Measurements from ENCODE around the gene VPS13D. TPM values are rescaled to one million over a fixed set of nuclear protein-coding genes. Genes with fewer than 3 reads are reported as not detected.
A peak's percentile ranks its signal among the peaks of the same experiment; 100 is the strongest.

The VPS13D gene
- total RNA-seq, 6 experiments from 2014 or later, result 18.8 to 29.5 (median 21.5) TPM

GRCh38 chr1:12486401-12487005 lies 256.7 kb downstream of the VPS13D start:
- Mint-ChIP-seq H3K4me1 (ENCODE audit: low read depth) (peaks cover 39% of the 10 kb centered on the region), H3K27me3 (ENCODE audit: insufficient read depth) (no peaks in the 10 kb centered on the region; the same call in 1 of the 2 replicates), H3K4me3 (no peak overlapping the region), H3K27ac (no peak overlapping the region; the same call in 1 of the 2 replicates), H3K9me3 (no peaks in the 10 kb centered on the region), H3K36me3 (ENCODE audit: low read depth) (peaks cover 26% of the 10 kb centered on the region)
- DNase-seq, result no peak
- no peak for TF ChIP-seq CTCF (IDR thresholded peaks at IDR 0.05)

- H3K27ac Mint-ChIP-seq, result no peak overlapping the region
- peaks cover 30% of the 10 kb centered on the region for H3K4me1 Mint-ChIP-seq (ENCODE audit: low read depth)
- H3K27me3 Mint-ChIP-seq (ENCODE audit: insufficient read depth), result no peaks in the 10 kb centered on the region; the same call in 1 of the 2 replicates
- peaks cover 29% of the 10 kb centered on the region for H3K36me3 Mint-ChIP-seq (ENCODE audit: low read depth)
- TF ChIP-seq CTCF (IDR thresholded peaks at IDR 0.05), result no peak
- no peak for DNase-seq
- no peak overlapping the region for H3K4me3 Mint-ChIP-seq
- H3K9me3 Mint-ChIP-seq, result no peaks in the 10 kb centered on the region
These were observed 257.7 kb downstream of the VPS13D start for GRCh38 chr1:12487520-12487919.

- Mint-ChIP-seq H3K9me3 (no peaks in the 10 kb centered on the region), H3K27me3 (ENCODE audit: insufficient read depth) (no peaks in the 10 kb centered on the region; the same call in 1 of the 2 replicates), H3K36me3 (ENCODE audit: low read depth) (peaks cover 29% of the 10 kb centered on the region), H3K4me1 (ENCODE audit: low read depth) (peaks cover 30% of the 10 kb centered on the region), H3K4me3 (no peak overlapping the region), H3K27ac (no peak overlapping the region)
- no peak for TF ChIP-seq CTCF (IDR thresholded peaks at IDR 0.05)
- DNase-seq, result peak; percentile 19
These were observed 259.0 kb downstream of the VPS13D start for GRCh38 chr1:12488666-12489354.

- no peak for TF ChIP-seq CTCF (IDR thresholded peaks at IDR 0.05)
- H3K27me3 Mint-ChIP-seq (ENCODE audit: insufficient read depth), result no peaks in the 10 kb centered on the region; the same call in 1 of the 2 replicates
- H3K36me3 Mint-ChIP-seq (ENCODE audit: low read depth), result peaks cover 11% of the 10 kb centered on the region; the same call in 1 of the 2 replicates
- no peak overlapping the region for H3K4me3 Mint-ChIP-seq
- H3K4me1 Mint-ChIP-seq (ENCODE audit: low read depth), result peaks cover 12% of the 10 kb centered on the region; the same call in 1 of the 2 replicates
- no peak for DNase-seq
- H3K27ac Mint-ChIP-seq, result no peak overlapping the region
- no peaks in the 10 kb centered on the region for H3K9me3 Mint-ChIP-seq
These were observed 260.8 kb downstream of the VPS13D start for GRCh38 chr1:12490532-12491142.

- Mint-ChIP-seq H3K36me3 (ENCODE audit: low read depth) (peaks cover 11% of the 10 kb centered on the region; the same call in 1 of the 2 replicates), H3K9me3 (no peaks in the 10 kb centered on the region), H3K4me3 (no peak overlapping the region), H3K27me3 (ENCODE audit: insufficient read depth) (no peaks in the 10 kb centered on the region; the same call in 1 of the 2 replicates), H3K4me1 (ENCODE audit: low read depth) (0 out of 2 replicates have a peak, but pooled peaks cover 5% of the 10 kb centered on the region), H3K27ac (no peak overlapping the region)
- no peak for TF ChIP-seq CTCF (IDR thresholded peaks at IDR 0.05)
- no peak for DNase-seq
These were observed 261.8 kb downstream of the VPS13D start for GRCh38 chr1:12491656-12492055.
